Activated CD4-positive, alpha-beta T cell treated with anti-CD3 and anti-CD28 coated beads, Interleukin-2, amount 10 ng/mL, durations not matched to agents 7 days and 5 days (primary cell): ENCODE data around the gene AFF3. TPM values are rescaled to one million over a fixed set of nuclear protein-coding genes. Genes with fewer than 3 reads are reported as not detected.
A peak's percentile ranks its signal among the peaks of the same experiment; 100 is the strongest.

Source experiments
- CTCF ChIA-PET: fragments of 350-600 bp; sonication (Branson Sonifier 250); formaldehyde crosslinking; loops from one replicate; lab custom pipeline; 2021; ENCODE audit warnings: antibody characterized with exemption; lab: Charles Lee
- POLR2A ChIA-PET: fragments of 350-600 bp; sonication (Branson Sonifier 250); formaldehyde crosslinking; loops from one replicate; lab custom pipeline; 2021; ENCODE audit warnings: antibody characterized with exemption; lab: Charles Lee
- DNase-seq: peaks from one replicate; pipeline ENCODE4 v3.0.0-alpha.2; 2020
- H3K27ac Mint-ChIP-seq: one replicate; pipeline ENCODE4 v1.8.0; 2021; ENCODE audit warnings: mild to moderate bottlenecking, moderate library complexity, mixed read lengths
- H3K27me3 Mint-ChIP-seq: one replicate; pipeline ENCODE4 v1.8.0; 2021; ENCODE audit warnings: mixed read lengths
- H3K36me3 Mint-ChIP-seq: one replicate; pipeline ENCODE4 v1.8.0; 2021; ENCODE audit warnings: low read depth, mixed read lengths
- H3K4me1 Mint-ChIP-seq: one replicate; pipeline ENCODE4 v1.8.0; 2021; ENCODE audit warnings: mixed read lengths
- H3K4me3 Mint-ChIP-seq: one replicate; pipeline ENCODE4 v1.8.0; 2021; ENCODE audit warnings: mild to moderate bottlenecking, moderate library complexity, mixed read lengths
- H3K9me3 Mint-ChIP-seq: one replicate; pipeline ENCODE4 v1.8.0; 2021; ENCODE audit warnings: mixed read lengths
- total RNA-seq, 2 experiments: library from RNA; stranded (reverse); gene quantifications; one replicate each; pipeline ENCODE4 v1.2.3, GENCODE V29; 2021

Gene AFF3, protein sequence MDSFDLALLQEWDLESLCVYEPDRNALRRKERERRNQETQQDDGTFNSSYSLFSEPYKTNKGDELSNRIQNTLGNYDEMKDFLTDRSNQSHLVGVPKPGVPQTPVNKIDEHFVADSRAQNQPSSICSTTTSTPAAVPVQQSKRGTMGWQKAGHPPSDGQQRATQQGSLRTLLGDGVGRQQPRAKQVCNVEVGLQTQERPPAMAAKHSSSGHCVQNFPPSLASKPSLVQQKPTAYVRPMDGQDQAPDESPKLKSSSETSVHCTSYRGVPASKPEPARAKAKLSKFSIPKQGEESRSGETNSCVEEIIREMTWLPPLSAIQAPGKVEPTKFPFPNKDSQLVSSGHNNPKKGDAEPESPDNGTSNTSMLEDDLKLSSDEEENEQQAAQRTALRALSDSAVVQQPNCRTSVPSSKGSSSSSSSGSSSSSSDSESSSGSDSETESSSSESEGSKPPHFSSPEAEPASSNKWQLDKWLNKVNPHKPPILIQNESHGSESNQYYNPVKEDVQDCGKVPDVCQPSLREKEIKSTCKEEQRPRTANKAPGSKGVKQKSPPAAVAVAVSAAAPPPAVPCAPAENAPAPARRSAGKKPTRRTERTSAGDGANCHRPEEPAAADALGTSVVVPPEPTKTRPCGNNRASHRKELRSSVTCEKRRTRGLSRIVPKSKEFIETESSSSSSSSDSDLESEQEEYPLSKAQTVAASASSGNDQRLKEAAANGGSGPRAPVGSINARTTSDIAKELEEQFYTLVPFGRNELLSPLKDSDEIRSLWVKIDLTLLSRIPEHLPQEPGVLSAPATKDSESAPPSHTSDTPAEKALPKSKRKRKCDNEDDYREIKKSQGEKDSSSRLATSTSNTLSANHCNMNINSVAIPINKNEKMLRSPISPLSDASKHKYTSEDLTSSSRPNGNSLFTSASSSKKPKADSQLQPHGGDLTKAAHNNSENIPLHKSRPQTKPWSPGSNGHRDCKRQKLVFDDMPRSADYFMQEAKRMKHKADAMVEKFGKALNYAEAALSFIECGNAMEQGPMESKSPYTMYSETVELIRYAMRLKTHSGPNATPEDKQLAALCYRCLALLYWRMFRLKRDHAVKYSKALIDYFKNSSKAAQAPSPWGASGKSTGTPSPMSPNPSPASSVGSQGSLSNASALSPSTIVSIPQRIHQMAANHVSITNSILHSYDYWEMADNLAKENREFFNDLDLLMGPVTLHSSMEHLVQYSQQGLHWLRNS (N-terminal part only)
- 10 to 100 TPM in 1 of 2 experiments, 1 to 10 TPM in 1; 7.4 to 13.0 TPM for total RNA-seq

DNA sequence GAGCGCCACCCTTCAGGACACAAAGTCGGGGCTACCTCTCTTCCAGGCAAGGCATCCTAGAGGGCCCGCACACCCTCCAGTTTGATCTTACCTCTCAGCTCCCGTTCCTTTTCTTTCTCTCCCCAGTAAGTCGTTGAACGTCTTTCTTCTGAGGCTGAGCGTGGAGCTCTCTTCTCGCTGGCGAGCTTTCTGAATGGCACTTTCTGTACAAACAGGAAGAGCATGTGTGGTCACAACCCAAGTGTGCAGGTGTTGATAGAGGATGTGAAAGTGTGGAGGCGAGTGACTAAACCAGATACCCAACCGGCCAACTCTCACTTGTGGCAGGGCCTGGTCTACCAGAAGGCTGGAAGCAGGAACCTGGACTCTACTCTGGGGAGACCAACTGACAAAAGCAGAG lies at the start of gene AFF3:
Gene AFF3, minus strand, starts transcription at position 198 of the 400 bp plus-strand sequence. CDS start 38,136 bp downstream, outside the sequence.
- peaks cover 9% of the 10 kb centered on the region for H3K36me3 Mint-ChIP-seq
- DNase-seq = peak; percentile 77
- peak within 1 kb of the TSS; percentile 93 for H3K27ac Mint-ChIP-seq
- POLR2A ChIA-PET = no interaction called here
- peaks cover 69% of the 10 kb centered on the region for H3K4me1 Mint-ChIP-seq
- peak within 1 kb of the TSS; percentile 81 for H3K4me3 Mint-ChIP-seq
- peaks cover 9% of the 10 kb centered on the region for H3K9me3 Mint-ChIP-seq
- CTCF ChIA-PET = no interaction called here
- peaks cover 13% of the 10 kb centered on the region for H3K27me3 Mint-ChIP-seq

DNA sequence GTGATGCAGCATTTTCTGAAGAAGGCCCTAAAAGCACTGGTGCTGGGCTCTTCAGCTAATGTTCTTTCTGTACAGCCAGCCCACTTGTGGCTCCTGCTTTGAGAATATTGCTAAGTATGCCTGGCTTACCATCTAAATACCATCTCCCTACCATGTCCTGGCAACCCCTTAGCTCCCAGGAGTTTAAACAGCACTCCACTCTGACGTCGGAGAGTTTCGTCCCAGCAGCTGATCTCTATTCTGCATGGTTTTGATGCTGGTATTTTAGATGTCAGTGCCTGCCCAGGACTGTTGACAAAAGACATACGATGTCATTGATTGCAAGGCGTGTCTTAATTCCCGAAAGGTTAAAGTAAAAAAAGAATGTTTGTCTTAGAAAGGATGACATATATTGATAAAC lies 47.0 kb upstream of the AFF3 start:
- H3K27me3 Mint-ChIP-seq = peaks cover 4% of the 10 kb centered on the region
- ChIA-PET POLR2A (interaction anchor here (0.6 kb wide), 1 partner anchor 23 kb away, joined by 3 read pairs; no protein-coding TSS in a partner anchor), CTCF (no interaction called here)
- H3K36me3 Mint-ChIP-seq = no peaks in the 10 kb centered on the region
- H3K4me3 Mint-ChIP-seq = no peak overlapping the region
- H3K4me1 Mint-ChIP-seq = no peaks in the 10 kb centered on the region
- no peak overlapping the region for H3K27ac Mint-ChIP-seq
- no peaks in the 10 kb centered on the region for H3K9me3 Mint-ChIP-seq
- no peak for DNase-seq

DNA sequence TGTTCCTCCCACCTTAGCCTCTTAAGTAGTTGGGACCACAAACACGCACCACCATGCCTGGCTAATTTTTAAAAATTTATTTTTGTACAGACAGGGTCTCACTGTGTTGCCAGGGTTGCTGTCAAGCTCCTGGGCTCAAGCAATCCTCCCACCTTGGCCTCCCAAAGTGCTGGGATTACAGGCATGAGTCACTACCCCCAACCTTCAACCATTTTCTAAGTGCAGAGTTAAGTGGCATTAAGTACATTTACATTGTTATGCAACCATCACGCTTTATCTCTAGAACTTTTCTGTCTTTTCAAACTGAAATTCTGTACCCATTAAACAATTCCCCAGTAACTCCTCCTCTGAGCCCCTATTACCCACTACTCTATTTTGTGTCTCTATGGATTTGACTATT lies 45.9 kb upstream of the AFF3 start:
- no peak for DNase-seq
- Mint-ChIP-seq H3K4me3 (no peak overlapping the region), H3K27ac (no peak overlapping the region), H3K9me3 (no peaks in the 10 kb centered on the region), H3K36me3 (no peaks in the 10 kb centered on the region), H3K4me1 (no peaks in the 10 kb centered on the region), H3K27me3 (peaks cover 4% of the 10 kb centered on the region)
- ChIA-PET POLR2A (no interaction called here), CTCF (no interaction called here)

DNA sequence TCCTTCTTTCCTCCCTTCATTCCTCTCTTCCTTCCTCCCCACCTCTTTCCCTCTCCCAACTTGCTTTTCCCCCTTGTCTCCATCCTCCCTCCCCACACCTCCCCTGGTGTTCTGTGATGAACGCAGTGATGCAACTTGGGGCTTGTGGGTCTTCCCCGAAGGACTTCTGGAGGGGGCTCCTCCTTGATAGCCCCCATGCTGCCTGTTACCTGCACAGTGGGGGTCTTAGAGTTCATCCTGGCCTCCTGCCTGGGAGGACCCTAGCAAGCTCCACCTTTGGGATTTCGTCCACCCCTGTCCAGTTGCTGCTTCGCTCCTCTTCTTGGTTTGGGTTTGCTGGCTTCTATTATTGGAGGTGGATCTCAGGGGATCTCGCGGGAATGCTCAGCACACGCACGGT lies 43.7 kb upstream of the AFF3 start:
- Mint-ChIP-seq H3K27me3 (peaks cover 1% of the 10 kb centered on the region), H3K9me3 (no peaks in the 10 kb centered on the region), H3K36me3 (no peaks in the 10 kb centered on the region), H3K4me1 (no peaks in the 10 kb centered on the region), H3K27ac (no peak overlapping the region), H3K4me3 (no peak overlapping the region)
- CTCF ChIA-PET = no interaction called here
- POLR2A ChIA-PET = no interaction called here
- DNase-seq = no peak

DNA sequence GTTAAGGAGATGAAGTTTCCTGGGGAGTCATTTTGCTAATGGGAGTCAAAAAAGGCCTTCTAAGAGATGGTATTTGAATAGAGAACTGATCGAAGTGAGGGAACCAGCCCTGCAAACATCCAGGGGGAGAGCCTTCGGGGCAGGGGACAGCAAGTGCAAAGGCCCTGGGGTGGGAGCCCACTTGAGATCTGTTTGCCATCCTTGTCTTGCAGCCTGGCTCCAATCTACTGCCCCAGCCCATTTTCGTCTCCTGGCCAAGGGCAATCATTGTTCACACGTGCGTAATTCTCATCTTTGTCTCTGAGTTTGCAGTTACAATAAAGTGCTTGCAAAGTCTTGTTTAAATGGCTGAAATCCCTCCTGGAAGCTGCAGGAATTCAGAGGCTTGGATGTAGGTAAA lies 43.1 kb upstream of the AFF3 start:
- POLR2A ChIA-PET = no interaction called here
- Mint-ChIP-seq H3K9me3 (no peaks in the 10 kb centered on the region), H3K27ac (no peak overlapping the region), H3K36me3 (no peaks in the 10 kb centered on the region), H3K27me3 (no peaks in the 10 kb centered on the region), H3K4me3 (no peak overlapping the region), H3K4me1 (no peaks in the 10 kb centered on the region)
- no peak for DNase-seq
- CTCF ChIA-PET = no interaction called here

DNA sequence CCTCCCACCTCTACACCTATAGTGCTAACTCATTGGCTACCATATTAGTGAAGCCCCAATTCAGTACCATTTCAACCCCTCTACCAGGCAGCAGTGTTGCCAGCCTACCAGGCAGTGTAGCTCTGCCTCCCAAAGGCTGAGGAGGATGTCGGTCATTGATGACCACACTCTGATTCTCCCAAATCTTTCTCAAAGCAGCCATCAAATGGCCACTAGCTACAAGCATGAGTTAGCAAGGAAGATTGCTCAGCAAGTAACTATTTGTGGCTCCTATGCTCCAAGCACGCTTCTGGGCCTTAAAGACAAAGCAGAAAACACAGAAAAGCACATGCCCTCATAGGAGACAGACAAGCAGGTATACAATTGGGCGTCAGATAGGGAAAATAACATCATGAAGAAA lies 42.7 kb upstream of the AFF3 start:
- H3K4me1 Mint-ChIP-seq = no peaks in the 10 kb centered on the region
- no peak for DNase-seq
- no peak overlapping the region for H3K27ac Mint-ChIP-seq
- no peak overlapping the region for H3K4me3 Mint-ChIP-seq
- no peaks in the 10 kb centered on the region for H3K36me3 Mint-ChIP-seq
- CTCF ChIA-PET = interaction anchor here (1.0 kb wide), 1 partner anchor 626 kb away, joined by 3 read pairs; no protein-coding TSS in a partner anchor
- H3K27me3 Mint-ChIP-seq = no peaks in the 10 kb centered on the region
- H3K9me3 Mint-ChIP-seq = no peaks in the 10 kb centered on the region
- POLR2A ChIA-PET = no interaction called here

DNA sequence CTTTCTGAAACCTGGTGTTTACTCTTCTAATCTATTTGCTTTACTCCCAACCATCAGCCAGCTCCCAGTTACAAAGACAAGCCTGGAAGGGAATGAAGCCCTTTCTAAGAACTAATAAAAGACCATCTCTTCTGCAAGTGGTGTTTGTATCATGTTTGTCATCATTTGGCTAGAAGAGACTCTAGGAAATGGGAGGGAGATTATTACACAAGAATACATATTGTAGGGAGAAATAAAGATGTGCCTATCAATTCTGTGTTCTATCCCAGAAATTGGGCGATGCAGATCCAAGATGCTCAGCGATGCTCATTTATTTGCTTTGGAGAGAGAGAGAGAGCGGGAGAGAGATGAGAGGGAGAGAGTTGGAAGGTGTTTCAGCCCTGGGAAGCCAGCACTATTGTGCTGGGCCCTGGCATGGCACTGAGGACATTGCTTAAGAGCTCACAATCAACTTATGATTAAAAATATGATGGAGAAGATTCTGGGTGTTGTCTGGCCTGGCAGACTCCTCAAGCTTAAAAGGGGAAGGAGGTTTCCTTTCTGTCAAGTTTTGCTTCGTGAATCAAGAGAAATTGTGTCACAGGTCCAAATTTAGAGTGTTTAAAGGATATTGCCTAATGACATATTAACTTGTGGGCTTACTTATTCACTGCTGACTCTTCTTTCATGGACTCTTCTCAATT lies 41.8 kb upstream of the AFF3 start:
- Mint-ChIP-seq H3K27ac (no peak overlapping the region), H3K4me3 (no peak overlapping the region), H3K36me3 (no peaks in the 10 kb centered on the region), H3K4me1 (no peaks in the 10 kb centered on the region), H3K9me3 (no peaks in the 10 kb centered on the region), H3K27me3 (no peaks in the 10 kb centered on the region)
- POLR2A ChIA-PET = no interaction called here
- DNase-seq = no peak
- CTCF ChIA-PET = interaction anchor here (1.0 kb wide), 1 partner anchor 625 kb away, joined by 3 read pairs; no protein-coding TSS in a partner anchor

DNA sequence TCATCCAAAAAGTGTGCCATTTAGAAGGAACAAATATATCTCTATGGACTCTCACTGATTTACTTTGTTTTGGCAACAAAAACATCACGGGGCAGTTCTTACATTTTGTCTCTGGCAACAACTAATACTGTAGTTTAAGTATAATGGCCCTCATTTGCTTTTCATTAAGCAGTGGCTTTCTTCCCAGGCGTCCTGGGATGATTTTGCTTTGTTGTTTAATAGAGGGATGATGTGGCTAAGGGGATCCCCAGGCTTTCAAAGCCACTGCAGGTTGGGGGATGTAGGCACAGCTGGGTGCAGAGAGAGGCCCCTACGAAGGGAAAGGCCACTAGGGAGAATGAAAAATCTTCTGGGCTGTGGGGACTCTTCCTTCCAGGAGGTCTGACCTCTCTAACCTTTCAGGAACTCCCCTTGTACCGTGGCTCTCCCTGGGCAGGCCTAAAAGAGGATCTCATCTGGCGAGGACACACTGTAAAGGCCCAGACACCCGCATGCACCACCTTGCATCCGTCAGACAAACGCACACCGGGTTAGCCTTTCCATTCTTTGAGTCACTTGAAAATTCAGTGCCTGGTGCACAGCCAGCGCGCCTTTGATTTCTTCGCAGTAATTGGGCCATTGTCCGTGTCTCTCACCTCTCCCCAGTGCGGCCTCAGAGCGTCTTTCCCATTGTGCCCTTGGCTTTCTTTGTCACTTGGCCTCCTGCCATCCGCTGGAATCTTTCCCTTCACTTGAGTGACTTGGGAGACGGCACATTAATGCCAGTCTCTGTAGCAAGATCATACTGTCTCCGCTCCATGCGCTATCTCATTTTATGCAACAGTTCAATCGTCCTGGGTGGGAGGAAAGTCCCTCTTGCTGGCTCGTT lies 40.3 kb upstream of the AFF3 start:
- POLR2A ChIA-PET = no interaction called here
- CTCF ChIA-PET = no interaction called here
- Mint-ChIP-seq H3K4me1 (no peaks in the 10 kb centered on the region), H3K9me3 (no peaks in the 10 kb centered on the region), H3K27me3 (no peaks in the 10 kb centered on the region), H3K36me3 (no peaks in the 10 kb centered on the region), H3K4me3 (no peak overlapping the region), H3K27ac (no peak overlapping the region)
- no peak for DNase-seq

DNA sequence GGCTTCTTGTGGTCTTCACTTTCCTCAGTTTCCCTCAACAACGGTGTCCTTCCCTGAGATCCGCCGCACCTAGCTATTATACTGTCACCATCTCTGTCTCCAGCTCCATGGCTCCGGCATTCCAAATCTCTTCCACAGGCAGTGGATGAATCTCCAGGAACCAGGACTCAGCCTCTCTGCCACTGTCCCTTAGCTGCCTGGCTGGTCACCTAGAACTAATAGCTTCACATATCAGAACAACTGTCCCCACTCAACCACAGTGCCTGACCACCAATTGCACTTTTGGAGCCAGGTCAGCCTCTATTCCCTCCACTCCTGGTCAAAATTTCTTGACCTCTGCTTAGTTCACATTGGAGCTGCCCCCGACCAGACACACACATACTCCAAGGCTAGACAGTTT lies 38.1 kb upstream of the AFF3 start:
- Mint-ChIP-seq H3K9me3 (no peaks in the 10 kb centered on the region), H3K4me3 (no peak overlapping the region), H3K27ac (no peak overlapping the region), H3K27me3 (no peaks in the 10 kb centered on the region), H3K36me3 (no peaks in the 10 kb centered on the region), H3K4me1 (no peaks in the 10 kb centered on the region)
- ChIA-PET POLR2A (no interaction called here), CTCF (no interaction called here)
- DNase-seq = no peak

DNA sequence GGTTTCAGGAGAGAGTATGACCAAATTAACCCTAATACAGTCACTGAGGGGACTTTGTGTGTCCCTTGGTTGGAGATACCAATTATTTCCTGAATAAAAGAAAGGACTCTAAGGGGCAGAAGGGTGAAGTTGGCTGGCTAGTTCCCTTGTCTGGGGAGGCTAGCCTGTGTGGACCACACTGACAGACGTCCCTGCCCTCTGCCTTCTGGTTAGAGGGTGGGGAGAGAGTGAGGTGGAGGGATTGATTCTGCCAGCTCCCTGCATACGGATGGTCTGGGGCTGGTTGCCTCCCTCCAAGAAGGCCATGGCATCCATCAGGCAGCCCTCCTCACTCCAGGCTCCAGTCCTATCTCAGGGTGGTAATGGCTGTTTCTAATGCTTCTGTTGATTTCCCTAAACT lies 37.4 kb upstream of the AFF3 start:
- no peak for DNase-seq
- H3K27me3 Mint-ChIP-seq = no peaks in the 10 kb centered on the region
- ChIA-PET CTCF (no interaction called here), POLR2A (no interaction called here)
- no peak overlapping the region for H3K4me3 Mint-ChIP-seq
- H3K4me1 Mint-ChIP-seq = no peaks in the 10 kb centered on the region
- H3K27ac Mint-ChIP-seq = no peak overlapping the region
- H3K9me3 Mint-ChIP-seq = no peaks in the 10 kb centered on the region
- H3K36me3 Mint-ChIP-seq = no peaks in the 10 kb centered on the region

DNA sequence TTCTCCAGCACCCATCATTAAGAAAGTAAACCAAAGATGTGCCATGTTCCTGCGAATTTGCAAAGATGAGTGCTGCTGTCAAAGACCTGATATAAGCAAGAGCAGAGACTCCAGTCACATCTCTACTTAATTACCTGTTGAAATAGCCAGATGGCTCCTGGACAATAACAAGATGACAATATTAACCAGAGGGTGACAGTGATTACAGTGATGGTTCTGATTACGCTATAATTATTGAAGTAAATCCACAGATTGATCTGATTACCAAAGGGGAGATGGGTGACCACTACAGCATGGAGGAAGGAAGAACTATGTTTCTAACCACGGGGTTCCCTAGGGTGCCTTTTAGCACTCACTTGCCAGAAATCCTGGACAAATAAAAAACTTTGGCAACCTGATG lies 36.5 kb upstream of the AFF3 start:
- no peaks in the 10 kb centered on the region for H3K27me3 Mint-ChIP-seq
- H3K36me3 Mint-ChIP-seq = no peaks in the 10 kb centered on the region
- H3K27ac Mint-ChIP-seq = no peak overlapping the region
- H3K9me3 Mint-ChIP-seq = no peaks in the 10 kb centered on the region
- no peak for DNase-seq
- no peak overlapping the region for H3K4me3 Mint-ChIP-seq
- CTCF ChIA-PET = no interaction called here
- POLR2A ChIA-PET = no interaction called here
- no peaks in the 10 kb centered on the region for H3K4me1 Mint-ChIP-seq
